Effector memory CD4-positive, alpha-beta T cell (primary cell): ENCODE measurements around the gene METTL3.

Experiments
- DNase-seq, 3 donors: peaks; one replicate each; pipeline ENCODE4 v3.0.0-alpha.2; 2020
- H3K27ac ChIP-seq: 2 replicates; pipeline ENCODE4 v1.7.0; 2013; ENCODE audit warnings: mild to moderate bottlenecking, low read length, moderate library complexity; ENCODE audit not compliant: insufficient read depth, poor library complexity, severe bottlenecking
- H3K27me3 ChIP-seq: replicated peaks from 2 replicates; pipeline ENCODE4 v1.7.0; 2013; ENCODE audit warnings: mild to moderate bottlenecking, low read length; ENCODE audit not compliant: insufficient read depth, control insufficient read depth, poor library complexity, severe bottlenecking
- H3K36me3 ChIP-seq: 2 replicates; pipeline ENCODE4 v1.7.0; 2013; ENCODE audit warnings: mild to moderate bottlenecking, low read length, moderate library complexity; ENCODE audit not compliant: control insufficient read depth, insufficient read depth
- H3K4me1 ChIP-seq: 2 replicates; pipeline ENCODE4 v1.7.0; 2013; ENCODE audit warnings: low read length, mild to moderate bottlenecking; ENCODE audit not compliant: control insufficient read depth, insufficient read depth, poor library complexity, severe bottlenecking
- H3K4me3 ChIP-seq: 2 replicates; pipeline ENCODE4 v1.7.0; 2013; ENCODE audit warnings: low read length, low read depth, mild to moderate bottlenecking; ENCODE audit not compliant: insufficient read depth, poor library complexity, severe bottlenecking
- H3K9me3 ChIP-seq: 2 replicates; pipeline ENCODE4 v1.7.0; 2013; ENCODE audit warnings: mild to moderate bottlenecking, low read length, moderate library complexity; ENCODE audit not compliant: control insufficient read depth

METTL3 gene

GRCh38 chr14:21539189-21539940 lies 28.2 kb upstream of the METTL3 start:
- Histone ChIP-seq H3K36me3 (no peaks in the 10 kb centered on the region), H3K4me1 (peaks cover 3% of the 10 kb centered on the region), H3K4me3 (no peak overlapping the region), H3K9me3 (no peaks in the 10 kb centered on the region), H3K27ac (no peak overlapping the region), H3K27me3 (peaks cover 12% of the 10 kb centered on the region)
- DNase-seq: no peak

GRCh38 chr14:21537090-21537424 lies 25.9 kb upstream of the METTL3 start:
- Histone ChIP-seq H3K27ac (no peak overlapping the region), H3K4me3 (no peak overlapping the region), H3K9me3 (no peaks in the 10 kb centered on the region), H3K36me3 (no peaks in the 10 kb centered on the region), H3K27me3 (peaks cover 12% of the 10 kb centered on the region), H3K4me1 (peaks cover 3% of the 10 kb centered on the region)
- DNase-seq: no peak

DNA sequence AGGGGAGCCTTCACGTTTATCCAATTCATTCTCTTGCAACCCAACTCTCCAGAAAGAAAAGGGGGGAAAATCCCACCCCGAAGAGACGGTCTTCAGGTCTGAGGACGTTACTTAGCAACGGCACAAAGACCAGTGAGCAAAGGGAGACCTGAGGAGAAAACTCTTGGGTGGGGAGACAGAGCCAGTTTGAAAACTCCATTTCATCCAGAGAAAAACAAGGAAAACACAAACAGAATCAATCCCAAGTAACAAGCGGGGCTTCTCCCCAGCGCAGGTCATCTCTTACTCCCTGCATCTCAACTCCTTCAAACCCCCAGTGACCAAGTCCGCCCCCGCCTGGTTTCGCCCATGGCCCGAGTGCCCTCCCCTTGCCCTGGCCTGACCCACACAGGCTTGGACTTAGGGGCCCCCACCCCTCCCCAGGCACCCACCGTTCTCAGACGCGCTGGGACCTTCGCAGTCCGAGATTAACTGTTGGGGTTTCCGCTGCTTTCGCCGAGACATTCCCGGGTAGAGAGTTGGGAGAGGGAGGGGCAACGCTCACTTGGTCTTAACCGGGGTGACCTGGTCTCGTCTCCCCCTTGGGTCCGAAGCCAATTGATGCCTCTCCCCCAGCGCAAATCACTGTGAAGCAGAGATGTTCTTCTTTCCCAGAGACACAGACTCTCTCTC lies 25.4 kb upstream of the METTL3 start:
- Histone ChIP-seq H3K9me3 (no peaks in the 10 kb centered on the region), H3K4me3 (no peak overlapping the region), H3K27ac (no peak overlapping the region), H3K4me1 (peaks cover 3% of the 10 kb centered on the region), H3K36me3 (no peaks in the 10 kb centered on the region), H3K27me3 (peaks cover 12% of the 10 kb centered on the region)
- DNase-seq: no peak

- no peak for DNase-seq
- no peak overlapping the region for H3K27ac ChIP-seq
- peaks cover 12% of the 10 kb centered on the region for H3K27me3 ChIP-seq
- H3K9me3 ChIP-seq: no peaks in the 10 kb centered on the region
- peaks cover 3% of the 10 kb centered on the region for H3K4me1 ChIP-seq
- no peak overlapping the region for H3K4me3 ChIP-seq
- H3K36me3 ChIP-seq: no peaks in the 10 kb centered on the region
Measured at GRCh38 chr14:21535545-21536417, 24.6 kb upstream of the METTL3 start.

DNA sequence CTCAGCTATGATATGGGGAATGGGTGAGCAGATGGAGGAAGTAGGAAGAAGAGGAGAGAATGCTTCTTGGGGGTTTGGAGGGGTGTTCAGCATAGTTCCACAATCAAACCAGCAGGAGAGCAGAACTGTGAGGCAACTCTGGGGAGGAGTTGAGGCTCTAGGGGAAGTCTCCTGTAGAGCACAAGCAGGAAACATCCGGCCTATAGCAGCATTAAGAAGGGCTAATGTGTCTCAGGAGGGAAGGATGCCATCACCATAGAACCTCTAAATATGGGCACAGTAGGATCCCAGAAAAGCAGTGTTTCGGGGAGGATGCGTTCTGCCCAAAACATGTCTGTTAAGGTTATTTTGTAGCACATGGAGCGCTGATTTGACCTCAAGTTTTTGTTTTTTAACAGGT lies 23.4 kb upstream of the METTL3 start:
- DNase-seq: no peak
- no peak overlapping the region for H3K27ac ChIP-seq
- peaks cover 3% of the 10 kb centered on the region for H3K4me1 ChIP-seq
- H3K4me3 ChIP-seq: no peak overlapping the region
- H3K9me3 ChIP-seq: no peaks in the 10 kb centered on the region
- H3K27me3 ChIP-seq: peaks cover 12% of the 10 kb centered on the region
- no peaks in the 10 kb centered on the region for H3K36me3 ChIP-seq

- Histone ChIP-seq H3K9me3 (no peaks in the 10 kb centered on the region), H3K36me3 (no peaks in the 10 kb centered on the region), H3K27me3 (peaks cover 10% of the 10 kb centered on the region), H3K4me1 (peaks cover 3% of the 10 kb centered on the region), H3K27ac (no peak overlapping the region), H3K4me3 (no peak overlapping the region)
- no peak for DNase-seq
Measured at GRCh38 chr14:21533294-21533693, 22.2 kb upstream of the METTL3 start.

GRCh38 chr14:21529515-21529914 lies 18.4 kb upstream of the METTL3 start:
- DNase-seq: no peak
- H3K27me3 ChIP-seq: no peaks in the 10 kb centered on the region
- H3K9me3 ChIP-seq: no peaks in the 10 kb centered on the region
- no peak overlapping the region for H3K27ac ChIP-seq
- peaks cover 14% of the 10 kb centered on the region for H3K4me1 ChIP-seq
- H3K36me3 ChIP-seq: no peaks in the 10 kb centered on the region
- H3K4me3 ChIP-seq: no peak overlapping the region

- no peak for DNase-seq
- no peaks in the 10 kb centered on the region for H3K36me3 ChIP-seq
- no peaks in the 10 kb centered on the region for H3K9me3 ChIP-seq
- no peak overlapping the region for H3K27ac ChIP-seq
- no peak overlapping the region for H3K4me3 ChIP-seq
- H3K4me1 ChIP-seq: peaks cover 14% of the 10 kb centered on the region
- H3K27me3 ChIP-seq: no peaks in the 10 kb centered on the region
Measured at GRCh38 chr14:21528381-21529348, 17.5 kb upstream of the METTL3 start.

DNA sequence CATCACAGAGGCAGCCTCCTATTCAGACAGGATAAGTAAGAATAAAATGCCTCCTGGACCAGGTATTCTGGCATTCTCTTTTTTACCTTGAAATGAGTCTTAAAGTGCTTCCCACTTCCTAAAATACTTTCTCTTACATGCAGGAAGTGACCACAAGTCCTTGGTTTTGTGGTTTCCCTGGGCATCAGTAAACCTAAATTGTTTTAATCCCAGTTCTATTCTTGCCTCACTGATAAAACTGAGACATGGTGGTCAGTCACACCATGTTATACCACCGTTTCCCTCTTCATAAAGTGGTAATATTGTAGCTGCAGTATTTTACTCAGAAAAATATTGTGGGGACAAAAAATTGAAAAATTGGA lies 16.2 kb upstream of the METTL3 start:
- no peaks in the 10 kb centered on the region for H3K36me3 ChIP-seq
- H3K4me3 ChIP-seq: no peak overlapping the region
- DNase-seq: no peak
- H3K4me1 ChIP-seq: peaks cover 14% of the 10 kb centered on the region
- no peaks in the 10 kb centered on the region for H3K9me3 ChIP-seq
- no peaks in the 10 kb centered on the region for H3K27me3 ChIP-seq
- no peak overlapping the region for H3K27ac ChIP-seq
